Keratinocyte (primary cell): Measurements from ENCODE around the gene DNAH8. TPM values are rescaled to one million over a fixed set of nuclear protein-coding genes. Genes with fewer than 3 reads are reported as not detected.

Source experiments
- DNase-seq: peaks from one replicate; pipeline ENCODE4 v3.0.0-alpha.2; 2011; ENCODE audit warnings: low read depth, missing footprints, low spot score
- FAIRE-seq: peaks from 2 replicates; lab custom pipeline; 2011; peaks lifted over from hg19 to GRCh38; lab: Jason Lieb, UNC
- H2AFZ ChIP-seq: 2 replicates; pipeline ENCODE4 v1.6.0; 2012; ENCODE audit warnings: low read length, control low read depth, inconsistent platforms; ENCODE audit not compliant: control insufficient read depth
- H3K27ac ChIP-seq: 2 replicates; pipeline ENCODE4 v1.5.1; 2011; ENCODE audit warnings: low read length; ENCODE audit not compliant: control insufficient read depth, insufficient read depth
- H3K27me3 ChIP-seq: 3 replicates; pipeline ENCODE4 v1.6.0; 2011; ENCODE audit warnings: low read length; ENCODE audit not compliant: control insufficient read depth, insufficient read depth; ENCODE audit errors: extremely low read depth
- H3K36me3 ChIP-seq, 2 experiments: 2 replicates in 1 of 2; 3 replicates in 1 of 2; pipeline ENCODE4 v1.5.1; 2011; ENCODE audit warnings: low read length in 2 of 2, mild to moderate bottlenecking in 1 of 2; ENCODE audit not compliant: control insufficient read depth in 2 of 2, insufficient read depth in 2 of 2; ENCODE audit errors: extremely low read depth in 1 of 2
- H3K4me1 ChIP-seq: 3 replicates; pipeline ENCODE4 v1.5.1; 2011; ENCODE audit warnings: low read length; ENCODE audit not compliant: control insufficient read depth, insufficient read depth; ENCODE audit errors: extremely low read depth
- H3K4me2 ChIP-seq: 3 replicates; pipeline ENCODE4 v1.6.0; 2011; ENCODE audit warnings: low read depth, low read length; ENCODE audit not compliant: control insufficient read depth, insufficient read depth; ENCODE audit errors: extremely low read depth
- H3K4me3 ChIP-seq, 3 experiments: fragments of 200-600 bp in 1 of 3; sonication (generic) in 1 of 3; 2 replicates in 2 of 3; 3 replicates in 1 of 3; pipeline ENCODE4 v1.5.1; 2011 to 2016; ENCODE audit warnings: low read length in 3 of 3, mild to moderate bottlenecking in 3 of 3, control low read depth in 2 of 3, inconsistent platforms in 1 of 3, low read depth in 1 of 3, mixed read lengths in 1 of 3, mixed run types in 1 of 3, moderate library complexity in 1 of 3; ENCODE audit not compliant: control insufficient read depth in 2 of 3, insufficient read depth in 2 of 3; ENCODE audit errors: extremely low read depth in 1 of 3
- H3K79me2 ChIP-seq: 2 replicates; pipeline ENCODE4 v1.6.0; 2012; ENCODE audit warnings: low read length; ENCODE audit not compliant: control insufficient read depth, insufficient read depth
- H3K9ac ChIP-seq: 3 replicates; pipeline ENCODE4 v1.6.0; 2011; ENCODE audit warnings: low read length; ENCODE audit not compliant: control insufficient read depth, insufficient read depth; ENCODE audit errors: extremely low read depth
- H3K9me1 ChIP-seq: 3 replicates; pipeline ENCODE4 v1.6.0; 2011; ENCODE audit warnings: low read length; ENCODE audit not compliant: control insufficient read depth, insufficient read depth; ENCODE audit errors: extremely low read depth
- H3K9me3 ChIP-seq: 2 replicates; pipeline ENCODE4 v1.5.1; 2012; ENCODE audit warnings: low read depth, low read length; ENCODE audit not compliant: control insufficient read depth
- H4K20me1 ChIP-seq: 3 replicates; pipeline ENCODE4 v1.6.0; 2011; ENCODE audit warnings: low read length; ENCODE audit not compliant: control insufficient read depth, insufficient read depth; ENCODE audit errors: extremely low read depth
- EZH2 ChIP-seq: IDR thresholded peaks from one replicate; pipeline ENCODE4 v1.6.1; 2012; ENCODE audit warnings: inconsistent platforms, mild to moderate bottlenecking, low read length, moderate library complexity
- dilution Hi-C: fragments of 300-500 bp; cut with MboI; formaldehyde crosslinking; loops from one replicate; pipeline ENCODE4 v1.7.0; 2020; ENCODE audit warnings: low sequenced_read_pairs; ENCODE audit not compliant: extremely low pct_ligation_motif_present
- polyA plus RNA-seq, 5 experiments: library from polyadenylated mRNA; depleted of rRNA in 3 of 5; stranded (reverse) in 3 of 5; stranded (forward) in 1 of 5; unstranded in 1 of 5; fragments of >200 nt; gene quantifications; 1 replicate in 1 of 5; 2 replicates in 3 of 5; 3 replicates in 1 of 5; pipeline versions ENCODE4 v1.2.1 to v1.2.3, GENCODE V29; 2011 to 2012; ENCODE audit warnings: missing spikeins in 2 of 5, low read depth in 1 of 5, low replicate concordance in 1 of 5
- TF ChIP-seq, protein P1 (sequence below), 3 experiments: IDR thresholded peaks in 1 of 3; conservative IDR thresholded peaks in 1 of 3; optimal IDR thresholded peaks in 1 of 3; 2 replicates in 2 of 3; 3 replicates in 1 of 3; pipeline versions ENCODE3 to v1.5.1; 2011; ENCODE audit warnings: low read length in 3 of 3, mild to moderate bottlenecking in 3 of 3, moderate library complexity in 2 of 3, control low read depth in 1 of 3, inconsistent platforms in 1 of 3; ENCODE audit not compliant: insufficient read depth in 2 of 3; ENCODE audit errors: extremely low read depth in 1 of 3

Gene DNAH8
- polyA plus RNA-seq, 1 donor (not counting 4 experiments of a cell fraction or from before 2014, with no cell fraction given) = 0.01 TPM

DNA sequence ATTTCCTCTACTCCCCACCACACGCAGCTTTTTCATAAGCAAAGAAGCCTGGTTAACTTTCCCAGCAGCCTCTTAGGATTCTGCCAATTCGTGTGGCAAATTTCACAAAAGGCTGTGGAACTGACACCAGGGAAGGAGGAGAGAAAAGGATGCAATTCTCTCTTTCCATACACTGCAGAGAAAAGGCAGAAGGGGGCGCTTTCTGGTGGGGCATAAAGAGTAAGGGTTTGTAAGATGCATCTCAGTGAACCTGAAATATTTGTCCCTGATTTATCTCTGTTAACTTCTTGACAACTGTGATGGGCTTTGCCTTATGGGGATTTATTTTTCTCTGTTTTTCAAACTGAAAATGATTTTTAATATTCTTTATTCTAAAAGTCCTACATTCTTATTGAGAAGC lies 288.0 kb downstream of the DNAH8 start:
- no peaks in the 10 kb centered on the region for H3K79me2 ChIP-seq
- H3K4me3 ChIP-seq = no peak overlapping the region
- no peak overlapping the region for H2AFZ ChIP-seq
- no peak overlapping the region for H3K9ac ChIP-seq
- dilution Hi-C loops = no loop called here
- H3K9me1 ChIP-seq = no peaks in the 10 kb centered on the region
- DNase-seq (no peak), FAIRE-seq (no peak)
- no peaks in the 10 kb centered on the region for H3K9me3 ChIP-seq
- TF ChIP-seq, protein P1, sequence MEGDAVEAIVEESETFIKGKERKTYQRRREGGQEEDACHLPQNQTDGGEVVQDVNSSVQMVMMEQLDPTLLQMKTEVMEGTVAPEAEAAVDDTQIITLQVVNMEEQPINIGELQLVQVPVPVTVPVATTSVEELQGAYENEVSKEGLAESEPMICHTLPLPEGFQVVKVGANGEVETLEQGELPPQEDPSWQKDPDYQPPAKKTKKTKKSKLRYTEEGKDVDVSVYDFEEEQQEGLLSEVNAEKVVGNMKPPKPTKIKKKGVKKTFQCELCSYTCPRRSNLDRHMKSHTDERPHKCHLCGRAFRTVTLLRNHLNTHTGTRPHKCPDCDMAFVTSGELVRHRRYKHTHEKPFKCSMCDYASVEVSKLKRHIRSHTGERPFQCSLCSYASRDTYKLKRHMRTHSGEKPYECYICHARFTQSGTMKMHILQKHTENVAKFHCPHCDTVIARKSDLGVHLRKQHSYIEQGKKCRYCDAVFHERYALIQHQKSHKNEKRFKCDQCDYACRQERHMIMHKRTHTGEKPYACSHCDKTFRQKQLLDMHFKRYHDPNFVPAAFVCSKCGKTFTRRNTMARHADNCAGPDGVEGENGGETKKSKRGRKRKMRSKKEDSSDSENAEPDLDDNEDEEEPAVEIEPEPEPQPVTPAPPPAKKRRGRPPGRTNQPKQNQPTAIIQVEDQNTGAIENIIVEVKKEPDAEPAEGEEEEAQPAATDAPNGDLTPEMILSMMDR (optimal IDR thresholded peaks at IDR 0.05 in 1 of 3, IDR thresholded peaks at IDR 0.05 in 1 of 3, conservative IDR thresholded peaks at IDR 0.05 in 1 of 3; ENCODE audit: extremely low read depth in 1 of 3, insufficient read depth in 2 of 3, low read length in 3 of 3) = peak; percentile 24 to 43 (median 42)
- no peak for TF ChIP-seq EZH2
- H3K4me1 ChIP-seq = no peaks in the 10 kb centered on the region
- no peaks in the 10 kb centered on the region for H3K36me3 ChIP-seq
- peaks cover 14% of the 10 kb centered on the region for H3K27me3 ChIP-seq
- H4K20me1 ChIP-seq = no peaks in the 10 kb centered on the region
- no peak overlapping the region for H3K27ac ChIP-seq
- no peak overlapping the region for H3K4me2 ChIP-seq

DNA sequence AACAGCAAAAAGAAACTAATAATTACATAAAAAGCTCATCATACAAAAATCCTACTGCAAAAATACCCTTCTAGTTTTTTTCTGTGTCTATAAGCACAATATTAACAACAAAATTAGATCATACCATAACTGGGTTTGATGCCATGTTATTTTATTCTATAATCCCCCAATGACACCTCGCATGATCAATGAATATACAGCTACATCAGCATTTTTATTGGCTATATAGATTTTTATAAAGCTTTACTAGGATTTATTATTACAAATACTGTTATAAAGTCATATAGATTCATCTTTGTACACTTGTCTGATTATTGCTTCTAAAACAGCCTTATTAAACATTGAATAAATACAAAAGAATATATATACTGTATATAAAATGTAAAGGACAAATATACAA lies 288.4 kb downstream of the DNAH8 start:
- H4K20me1 ChIP-seq = no peaks in the 10 kb centered on the region
- no peaks in the 10 kb centered on the region for H3K79me2 ChIP-seq
- no peaks in the 10 kb centered on the region for H3K4me1 ChIP-seq
- H3K9me1 ChIP-seq = no peaks in the 10 kb centered on the region
- H3K4me2 ChIP-seq = no peak overlapping the region
- H3K4me3 ChIP-seq = no peak overlapping the region
- no peak overlapping the region for H3K9ac ChIP-seq
- H3K27ac ChIP-seq = no peak overlapping the region
- H3K27me3 ChIP-seq = peaks cover 14% of the 10 kb centered on the region
- no peak for FAIRE-seq
- TF ChIP-seq, protein P1 (optimal IDR thresholded peaks at IDR 0.05 in 1 of 3, IDR thresholded peaks at IDR 0.05 in 1 of 3, conservative IDR thresholded peaks at IDR 0.05 in 1 of 3; ENCODE audit: extremely low read depth in 1 of 3, insufficient read depth in 2 of 3, low read length in 3 of 3) = no peak
- TF ChIP-seq EZH2 = no peak
- no peak overlapping the region for H2AFZ ChIP-seq
- no peaks in the 10 kb centered on the region for H3K36me3 ChIP-seq
- no peaks in the 10 kb centered on the region for H3K9me3 ChIP-seq
- DNase-seq = no peak
- dilution Hi-C loops = no loop called here
